Mesothelial cell of epicardium (in vitro differentiated cells): Measurements from ENCODE around the gene IZUMO4. TPM values are rescaled to one million over a fixed set of nuclear protein-coding genes. Genes with fewer than 3 reads are reported as not detected.
A peak's percentile ranks its signal among the peaks of the same experiment; 100 is the strongest.

Experiments used
- DNase-seq, 2 experiments: peaks; one replicate each; pipeline ENCODE4 v3.0.0; 2021; ENCODE audit warnings: low spot score in 2 of 2; ENCODE audit not compliant: unreplicated experiment in 2 of 2
- H3K27ac Mint-ChIP-seq: 2 replicates; pipeline ENCODE4 v1.8.0; 2021; ENCODE audit warnings: mixed read lengths
- H3K27me3 Mint-ChIP-seq: 2 replicates; pipeline ENCODE4 v1.8.0; 2021; ENCODE audit warnings: low read depth, mixed read lengths
- H3K36me3 Mint-ChIP-seq: 2 replicates; pipeline ENCODE4 v1.8.0; 2021; ENCODE audit warnings: mixed read lengths
- H3K4me1 Mint-ChIP-seq: 2 replicates; pipeline ENCODE4 v1.8.0; 2021; ENCODE audit warnings: mixed read lengths
- H3K4me3 Mint-ChIP-seq: 2 replicates; pipeline ENCODE4 v1.8.0; 2021; ENCODE audit warnings: mild to moderate bottlenecking, moderate library complexity, mixed read lengths
- H3K9me3 Mint-ChIP-seq: 2 replicates; pipeline ENCODE4 v1.8.0; 2021; ENCODE audit warnings: mixed read lengths
- total RNA-seq: library from RNA; stranded (reverse); gene quantifications from 3 replicates; pipeline ENCODE4 v1.2.1, GENCODE V29; 2021
- TF ChIP-seq, protein P1 (sequence below): fragments of 200-600 bp; sonication (generic); IDR thresholded peaks from one replicate; pipeline ENCODE4 v1.5.0; 2021; ENCODE audit warnings: antibody characterized with exemption; ENCODE audit not compliant: unreplicated experiment

IZUMO4 gene
- total RNA-seq, 1 donor from 2014 or later, result 13.8 TPM

DNA sequence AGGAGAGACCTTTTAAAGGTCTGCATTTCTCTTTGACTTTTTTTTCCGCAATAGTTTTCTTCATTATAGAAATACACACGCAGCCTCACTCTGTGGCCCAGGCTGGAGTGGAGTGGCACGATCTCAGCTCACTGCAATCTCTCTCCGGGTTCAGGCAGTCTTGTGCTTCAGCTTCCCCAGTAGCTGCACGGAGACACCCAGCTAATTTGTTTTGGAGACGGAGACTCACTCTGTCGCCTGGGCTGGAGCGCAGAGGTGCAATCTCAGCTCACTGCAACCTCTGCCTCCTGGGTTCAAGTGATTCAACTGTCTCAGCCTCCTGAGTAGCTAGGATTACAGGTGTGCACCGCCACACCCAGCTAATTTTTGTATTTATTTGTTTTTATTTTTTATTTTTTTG is 33.9 kb upstream of the IZUMO4 start:
- peak overlapping the region; percentile 97 for H3K27ac Mint-ChIP-seq
- DNase-seq, result no peak
- no peaks in the 10 kb centered on the region for H3K36me3 Mint-ChIP-seq
- no peaks in the 10 kb centered on the region for H3K27me3 Mint-ChIP-seq
- peak overlapping the region; percentile 84 for H3K4me3 Mint-ChIP-seq
- TF ChIP-seq, protein P1, sequence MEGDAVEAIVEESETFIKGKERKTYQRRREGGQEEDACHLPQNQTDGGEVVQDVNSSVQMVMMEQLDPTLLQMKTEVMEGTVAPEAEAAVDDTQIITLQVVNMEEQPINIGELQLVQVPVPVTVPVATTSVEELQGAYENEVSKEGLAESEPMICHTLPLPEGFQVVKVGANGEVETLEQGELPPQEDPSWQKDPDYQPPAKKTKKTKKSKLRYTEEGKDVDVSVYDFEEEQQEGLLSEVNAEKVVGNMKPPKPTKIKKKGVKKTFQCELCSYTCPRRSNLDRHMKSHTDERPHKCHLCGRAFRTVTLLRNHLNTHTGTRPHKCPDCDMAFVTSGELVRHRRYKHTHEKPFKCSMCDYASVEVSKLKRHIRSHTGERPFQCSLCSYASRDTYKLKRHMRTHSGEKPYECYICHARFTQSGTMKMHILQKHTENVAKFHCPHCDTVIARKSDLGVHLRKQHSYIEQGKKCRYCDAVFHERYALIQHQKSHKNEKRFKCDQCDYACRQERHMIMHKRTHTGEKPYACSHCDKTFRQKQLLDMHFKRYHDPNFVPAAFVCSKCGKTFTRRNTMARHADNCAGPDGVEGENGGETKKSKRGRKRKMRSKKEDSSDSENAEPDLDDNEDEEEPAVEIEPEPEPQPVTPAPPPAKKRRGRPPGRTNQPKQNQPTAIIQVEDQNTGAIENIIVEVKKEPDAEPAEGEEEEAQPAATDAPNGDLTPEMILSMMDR, result no peak
- no peaks in the 10 kb centered on the region for H3K9me3 Mint-ChIP-seq
- peaks cover 34% of the 10 kb centered on the region for H3K4me1 Mint-ChIP-seq

DNA sequence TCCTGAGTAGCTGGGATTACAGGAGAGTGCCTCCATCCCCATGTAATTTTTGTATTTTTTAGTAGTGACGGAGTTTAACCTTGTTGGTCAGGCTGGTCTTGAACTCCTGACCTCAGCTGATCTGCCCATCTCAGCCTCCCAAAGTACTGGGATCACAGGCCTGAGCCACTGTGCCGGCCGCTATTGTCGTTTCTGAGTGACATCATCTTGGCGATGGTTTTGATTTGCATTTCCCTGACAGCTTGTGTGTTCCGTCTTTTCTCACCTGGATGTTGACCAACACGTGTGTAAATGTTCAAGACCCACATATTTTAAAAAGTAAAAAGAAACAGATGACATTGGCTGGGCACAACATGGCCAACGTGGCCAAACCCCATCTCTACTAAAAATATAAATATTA is 32.9 kb upstream of the IZUMO4 start:
- Mint-ChIP-seq H3K9me3 (no peaks in the 10 kb centered on the region), H3K4me1 (peaks cover 29% of the 10 kb centered on the region), H3K4me3 (no peak overlapping the region), H3K27ac (peak overlapping the region; percentile 43), H3K36me3 (no peaks in the 10 kb centered on the region), H3K27me3 (no peaks in the 10 kb centered on the region)
- TF ChIP-seq, protein P1, result no peak
- no peak for DNase-seq

DNA sequence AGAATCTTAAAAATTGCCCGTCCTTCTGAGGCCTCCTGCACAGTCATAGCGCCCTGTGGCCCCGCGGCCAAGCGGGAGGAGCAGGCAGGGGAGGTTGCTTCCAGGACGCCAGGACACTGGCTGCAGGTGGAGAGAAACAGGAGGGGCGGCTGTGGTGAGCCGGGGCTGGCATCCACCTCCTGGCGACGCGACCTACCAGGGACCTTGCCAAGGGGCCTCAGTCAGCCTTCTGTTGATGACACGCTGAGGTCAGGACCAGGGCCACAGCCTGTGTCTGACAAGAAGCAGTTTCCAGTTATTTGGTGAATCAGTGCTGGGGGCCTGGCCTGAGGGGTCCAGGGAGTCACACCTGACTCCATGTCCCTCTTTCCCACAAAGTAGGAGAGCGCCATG is 32.3 kb upstream of the IZUMO4 start:
- H3K36me3 Mint-ChIP-seq, result no peaks in the 10 kb centered on the region
- TF ChIP-seq, protein P1, result no peak
- H3K4me1 Mint-ChIP-seq, result peaks cover 25% of the 10 kb centered on the region
- no peak overlapping the region for H3K4me3 Mint-ChIP-seq
- peak overlapping the region; percentile 25 for H3K27ac Mint-ChIP-seq
- no peaks in the 10 kb centered on the region for H3K27me3 Mint-ChIP-seq
- H3K9me3 Mint-ChIP-seq, result no peaks in the 10 kb centered on the region
- DNase-seq, result no peak

DNA sequence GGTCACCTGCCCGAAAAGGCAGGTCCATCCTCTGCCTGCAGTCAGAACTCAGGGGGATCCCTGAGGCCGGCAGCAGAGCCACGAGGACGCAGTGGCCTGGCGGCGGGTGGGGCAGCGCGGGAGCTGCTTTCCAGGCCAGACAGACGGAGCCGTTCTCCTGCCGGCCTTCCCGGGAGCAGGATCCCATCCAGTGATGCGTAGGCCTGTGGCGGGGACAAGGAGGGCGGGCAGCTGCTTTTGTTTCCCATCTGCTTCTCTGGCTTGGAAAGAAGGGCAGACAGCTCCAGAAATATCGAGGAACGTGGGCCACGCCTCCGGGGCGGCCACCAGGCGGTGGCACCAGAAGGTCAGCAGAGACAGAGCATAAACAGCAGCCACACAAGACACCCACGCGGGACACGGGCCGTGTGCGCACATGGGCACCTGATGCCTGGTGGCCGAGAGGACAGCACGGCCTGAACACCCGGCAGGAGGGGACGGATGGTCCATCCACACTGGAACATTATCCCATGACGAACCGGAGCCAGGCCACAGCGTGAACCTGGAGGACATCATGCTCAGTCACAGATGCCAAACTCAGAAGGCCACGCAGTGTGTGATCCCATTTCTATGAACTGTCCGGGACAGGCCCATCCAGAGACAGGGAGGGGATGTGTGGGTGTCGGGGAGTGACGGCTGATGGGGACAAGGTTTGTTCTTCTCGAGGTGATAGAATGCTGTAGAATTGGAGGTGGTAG is 31.8 kb upstream of the IZUMO4 start:
- no peaks in the 10 kb centered on the region for H3K36me3 Mint-ChIP-seq
- H3K9me3 Mint-ChIP-seq, result no peaks in the 10 kb centered on the region
- peak overlapping the region; percentile 39 for H3K27ac Mint-ChIP-seq
- no peak overlapping the region for H3K4me3 Mint-ChIP-seq
- peaks cover 21% of the 10 kb centered on the region for H3K4me1 Mint-ChIP-seq
- no peak for DNase-seq
- no peaks in the 10 kb centered on the region for H3K27me3 Mint-ChIP-seq
- TF ChIP-seq, protein P1, result no peak

DNA sequence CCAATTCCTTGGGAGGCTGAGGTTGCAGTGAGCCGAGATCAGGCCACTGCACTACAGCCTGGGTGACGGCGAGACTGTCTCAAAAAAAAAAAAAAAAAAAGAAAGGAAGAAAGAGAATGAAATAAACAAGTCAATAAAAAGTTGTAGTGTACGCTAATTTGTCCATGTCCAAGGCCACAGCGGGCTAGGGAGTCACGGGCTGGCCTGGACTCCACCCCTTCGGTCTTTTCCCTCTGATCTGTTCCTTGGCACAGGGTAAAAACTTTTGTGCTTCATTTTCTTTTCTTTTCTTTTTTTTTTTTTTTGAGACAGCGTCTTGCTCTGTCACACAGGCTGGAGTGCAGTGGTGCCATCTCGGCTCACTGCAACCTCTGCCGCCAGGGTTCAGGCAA is 26.3 kb upstream of the IZUMO4 start:
- Mint-ChIP-seq H3K4me1 (no peaks in the 10 kb centered on the region), H3K27ac (no peak overlapping the region), H3K36me3 (peaks cover 21% of the 10 kb centered on the region), H3K9me3 (no peaks in the 10 kb centered on the region), H3K4me3 (no peak overlapping the region), H3K27me3 (no peaks in the 10 kb centered on the region)
- DNase-seq, result no peak
- TF ChIP-seq, protein P1, result no peak
